Muscle of leg (tissue), 11 donors: ENCODE measurements around the gene COX7A2. TPM values are rescaled to one million over a fixed set of nuclear protein-coding genes. Genes with fewer than 3 reads are reported as not detected.

Experiments used
- DNase-seq: peaks from one replicate; pipeline ENCODE4 v3.0.0; 2013
- H3K27ac ChIP-seq: one replicate; pipeline ENCODE4 v1.5.1; 2013; ENCODE audit warnings: mild to moderate bottlenecking, low read length, control low read depth
- H3K27me3 ChIP-seq: one replicate; pipeline ENCODE4 v1.6.1; 2013; ENCODE audit warnings: low read length; ENCODE audit not compliant: control insufficient read depth, insufficient read depth
- H3K36me3 ChIP-seq: one replicate; pipeline ENCODE4 v1.6.1; 2013; ENCODE audit warnings: low read length; ENCODE audit not compliant: control insufficient read depth, insufficient read depth
- H3K4me1 ChIP-seq: one replicate; pipeline ENCODE4 v1.6.1; 2013; ENCODE audit warnings: low read length; ENCODE audit not compliant: control insufficient read depth, insufficient read depth
- H3K4me3 ChIP-seq: one replicate; pipeline ENCODE4 v1.5.1; 2013; ENCODE audit warnings: low read length, control low read depth
- H3K9me3 ChIP-seq: replicated peaks from 2 replicates; pipeline ENCODE4 v1.6.1; 2013; ENCODE audit warnings: low read depth, low read length; ENCODE audit not compliant: control insufficient read depth
- WGBS: methylation state at CpG from one replicate; pipeline ENCODE4 v1.1.5; 2013; ENCODE audit warnings: missing lambda C conversion rate; ENCODE audit not compliant: insufficient coverage; 5-methylcytosine and 5-hydroxymethylcytosine counted together
- polyA plus RNA-seq, 8 donors: library from polyadenylated mRNA; unstranded; fragments of 120-200 nt; gene quantifications; one replicate each; pipeline versions ENCODE4 v1.2.1 to v1.2.3, GENCODE V29; 2013; ENCODE audit warnings: inconsistent platforms in 1 of 8, low replicate concordance in 1 of 8; ENCODE audit not compliant: insufficient read length in 8 of 8, insufficient read depth in 1 of 8
- total RNA-seq: library from RNA; stranded (reverse); fragments of 120-200 nt; gene quantifications from one replicate; pipeline ENCODE4 v1.2.4, GENCODE V29; 2013

Gene COX7A2
- total and polyA plus RNA-seq, 9 donors: 224 to 380 (median 249) TPM

DNA sequence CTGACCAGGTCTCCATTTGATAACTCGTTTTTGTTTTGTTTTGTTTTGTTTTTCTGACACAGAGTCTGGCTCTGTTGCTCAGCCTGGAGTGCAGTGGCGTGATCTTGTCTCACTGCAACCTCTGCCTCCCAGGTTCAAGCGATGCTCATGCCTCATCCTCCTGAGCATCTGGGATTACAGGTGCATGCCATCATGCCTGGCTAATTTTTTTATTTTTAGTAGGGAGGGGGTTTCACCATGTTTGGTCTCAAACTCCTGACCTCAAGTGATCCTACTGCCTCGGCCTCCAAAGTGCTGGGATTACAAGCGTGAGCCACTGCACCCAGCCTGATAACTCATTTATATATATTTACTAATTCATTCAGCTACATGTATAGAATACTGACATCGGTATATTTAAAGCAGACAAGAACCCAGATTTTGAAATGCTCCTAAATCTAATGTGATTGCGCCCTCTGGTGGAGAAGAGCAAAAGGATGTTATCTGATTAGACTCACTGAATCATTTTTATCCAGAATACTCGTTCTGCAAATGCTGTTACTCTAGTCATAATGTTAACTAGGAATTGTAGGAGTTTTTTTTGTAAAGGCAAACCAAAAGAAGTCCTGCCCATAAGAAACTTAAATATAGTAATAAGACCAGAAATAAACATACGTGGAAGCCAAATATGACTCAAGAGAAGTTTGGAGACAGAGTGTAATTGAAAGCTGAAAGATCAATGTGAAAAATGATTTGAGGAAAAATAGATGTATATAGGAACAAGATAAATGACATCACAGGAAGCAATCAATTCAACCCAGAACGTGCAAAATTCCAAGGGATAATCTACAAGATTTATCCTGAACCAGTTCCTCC, 32.5 kb downstream of the COX7A2 start:
- peak; percentile 89 for DNase-seq
- H3K36me3 ChIP-seq: no peaks in the 10 kb centered on the region
- WGBS: 88% methylated on average over 1 of the region's 10 CpGs
- no peaks in the 10 kb centered on the region for H3K9me3 ChIP-seq
- H3K27ac ChIP-seq: no peak overlapping the region
- peaks cover 27% of the 10 kb centered on the region for H3K27me3 ChIP-seq
- H3K4me3 ChIP-seq: no peak overlapping the region
- H3K4me1 ChIP-seq: peaks cover 28% of the 10 kb centered on the region

DNA sequence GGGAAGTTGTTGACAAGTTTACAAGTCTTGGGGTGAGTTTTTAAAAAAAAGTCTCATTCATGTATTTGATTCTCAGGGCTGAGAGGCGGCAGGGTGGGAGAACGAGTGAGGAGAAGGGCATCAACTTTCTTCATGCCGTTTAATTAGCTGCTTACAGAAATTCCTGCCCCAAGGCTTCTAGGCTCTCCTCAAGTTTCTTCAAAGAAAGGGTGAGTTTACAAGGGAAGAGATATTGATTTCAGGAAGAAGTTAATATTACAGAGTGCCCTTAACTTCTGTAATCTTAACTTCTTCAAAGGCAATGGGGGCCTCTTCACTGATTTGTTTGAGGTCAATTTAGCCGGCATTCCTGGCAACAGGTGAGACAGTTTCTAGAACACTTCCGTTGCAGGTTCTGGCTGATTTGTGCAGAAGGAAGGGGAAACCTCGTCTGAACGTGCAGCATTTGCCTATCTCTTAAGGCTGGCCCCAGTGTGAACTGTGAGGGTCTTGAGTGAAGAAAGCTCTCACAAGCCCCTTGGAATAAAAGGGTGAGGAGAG, 34.3 kb downstream of the COX7A2 start:
- H3K4me1 ChIP-seq: peaks cover 40% of the 10 kb centered on the region
- no peaks in the 10 kb centered on the region for H3K36me3 ChIP-seq
- H3K9me3 ChIP-seq: no peaks in the 10 kb centered on the region
- WGBS: 45% methylated on average over 4 of the region's 7 CpGs
- peaks cover 44% of the 10 kb centered on the region for H3K27me3 ChIP-seq
- no peak for DNase-seq
- H3K4me3 ChIP-seq: no peak overlapping the region
- no peak overlapping the region for H3K27ac ChIP-seq

DNA sequence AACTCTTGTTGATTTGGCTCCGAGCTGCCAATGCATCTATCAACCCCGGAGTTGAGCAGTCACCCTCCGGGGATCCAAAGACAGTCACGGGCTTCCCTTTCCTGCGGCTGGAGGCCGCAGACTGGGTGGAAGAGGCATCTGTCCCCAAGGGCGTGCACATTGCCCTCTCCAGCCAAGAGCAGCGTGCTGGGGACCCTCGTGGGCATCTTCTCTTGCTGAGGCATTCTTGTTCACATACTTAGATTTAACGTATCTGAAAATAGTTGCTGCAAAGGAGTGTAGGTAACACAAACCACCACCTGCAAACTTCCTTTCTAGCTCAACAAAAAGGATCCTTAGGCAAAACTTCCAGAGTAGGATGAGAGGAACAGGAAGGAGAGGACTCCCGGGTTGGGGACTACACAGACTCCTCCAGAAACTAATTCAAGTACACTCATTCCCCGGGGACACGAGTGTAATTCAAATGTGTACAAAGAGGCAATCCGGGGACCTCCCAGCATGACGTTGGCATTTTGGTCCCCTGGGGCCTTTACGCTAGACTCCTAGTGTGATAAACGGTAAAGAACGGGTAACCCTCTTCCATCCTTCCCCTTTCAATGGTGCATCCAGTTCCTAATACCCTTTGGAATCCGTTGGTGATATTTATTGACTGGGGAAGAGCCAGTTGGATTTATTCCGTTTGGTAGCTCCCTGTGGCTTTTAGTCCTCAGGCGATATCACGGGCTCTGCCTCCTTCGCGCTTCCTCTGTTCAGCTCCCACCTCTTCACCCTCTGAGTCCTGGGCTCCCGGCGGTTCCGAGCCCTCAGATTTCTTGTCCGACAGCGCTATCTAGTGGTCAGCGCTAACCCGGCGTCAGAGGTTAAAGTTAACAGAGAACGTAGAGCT, 35.1 kb downstream of the COX7A2 start:
- Histone ChIP-seq H3K4me1 (peaks cover 43% of the 10 kb centered on the region), H3K4me3 (peak overlapping the region; percentile 38), H3K27ac (peak overlapping the region; percentile 80), H3K36me3 (no peaks in the 10 kb centered on the region), H3K9me3 (no peaks in the 10 kb centered on the region), H3K27me3 (peaks cover 44% of the 10 kb centered on the region)
- peak; percentile 94 for DNase-seq
- WGBS: 3% methylated on average over 19 of the region's 33 CpGs

DNA sequence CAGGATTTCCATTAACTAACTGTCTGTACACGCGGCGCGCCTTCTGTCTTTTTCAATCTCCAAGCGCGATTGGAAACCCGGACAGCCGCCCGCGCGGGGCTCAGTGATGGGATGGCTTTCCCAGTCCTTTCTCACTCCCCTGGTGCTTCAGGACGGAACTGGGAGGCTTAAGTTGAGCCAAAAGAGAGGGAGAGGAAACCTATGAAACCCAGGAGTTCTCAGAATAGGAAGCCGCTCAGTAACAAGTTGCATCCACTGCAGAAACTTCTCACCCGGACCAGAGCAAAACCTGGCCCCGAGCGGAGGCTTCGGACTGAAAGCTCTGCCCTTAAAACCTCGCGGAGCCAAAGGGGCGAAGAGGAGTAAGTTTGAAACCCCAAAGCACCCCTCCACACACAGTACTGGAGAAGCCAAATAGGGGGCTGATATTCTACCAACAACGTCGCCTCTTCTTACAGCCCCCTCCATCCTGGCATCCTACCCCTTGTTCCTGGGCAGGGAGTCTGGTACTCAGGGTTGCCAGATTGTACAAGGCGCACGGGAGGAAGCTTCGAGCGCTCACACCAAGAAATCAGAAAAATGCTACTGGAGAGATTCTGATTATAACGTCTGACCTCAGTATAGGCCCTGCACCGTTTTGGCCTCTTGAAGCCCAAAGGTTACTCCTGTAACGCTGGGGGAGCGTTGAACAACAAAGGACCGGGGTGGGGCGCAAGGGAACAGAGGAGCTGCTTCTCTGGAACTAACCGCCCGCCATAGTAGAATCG, 36.8 kb downstream of the COX7A2 start:
- Histone ChIP-seq H3K4me3 (peak overlapping the region; percentile 71), H3K36me3 (no peaks in the 10 kb centered on the region), H3K27ac (peak overlapping the region; percentile 97), H3K9me3 (no peaks in the 10 kb centered on the region), H3K27me3 (peaks cover 54% of the 10 kb centered on the region), H3K4me1 (peaks cover 50% of the 10 kb centered on the region)
- WGBS: 8% methylated on average over 28 of the region's 35 CpGs
- peak; percentile 89 for DNase-seq

DNA sequence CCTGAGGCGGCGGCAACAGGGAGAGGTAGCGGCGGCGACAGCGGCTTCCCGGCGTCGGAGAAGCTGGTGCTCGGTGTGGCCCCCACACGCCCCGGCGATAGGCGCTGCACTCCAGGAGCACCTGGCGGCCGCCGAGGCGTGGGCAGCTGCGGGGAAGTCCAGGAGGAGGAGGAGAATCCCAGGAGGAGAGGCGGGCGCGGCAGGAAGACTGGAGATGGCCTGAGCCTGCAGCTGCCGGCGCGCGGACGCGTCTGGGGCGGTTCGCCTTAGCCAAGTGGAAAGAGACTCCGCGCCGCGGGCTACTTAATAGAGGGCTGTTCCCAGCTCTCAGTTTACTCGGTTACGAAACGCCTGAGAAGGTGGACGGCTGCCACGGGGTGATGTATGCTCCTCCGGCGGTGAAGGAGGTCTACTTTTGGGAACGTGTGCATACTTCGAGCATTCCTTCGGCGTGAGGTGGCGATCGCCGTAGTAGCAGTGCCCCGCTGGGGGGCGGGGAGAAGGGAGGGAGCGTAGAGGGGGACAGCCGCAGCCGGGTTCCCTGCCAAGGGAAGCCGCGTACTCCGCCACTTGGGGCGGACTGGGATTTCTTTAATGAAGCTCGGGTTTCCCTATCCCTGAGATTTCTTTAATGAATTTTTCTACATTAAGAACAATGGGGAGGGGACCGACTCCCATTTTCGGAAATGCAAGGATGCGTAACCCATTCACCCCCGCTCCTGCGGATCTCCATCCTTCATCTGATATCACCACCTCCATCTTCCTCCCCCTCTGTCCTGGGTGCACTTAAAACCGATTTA, 37.6 kb downstream of the COX7A2 start, which contains the start of gene COL12A1:
TSS of gene COL12A1 (minus strand) at position 278 of the 800 bp plus-strand sequence. CDS start 3,261 bp downstream, outside the sequence.
- peak; percentile 99 for DNase-seq
- WGBS: under 1% methylated on average over 57 of the region's 64 CpGs
- H3K4me3 ChIP-seq: peak within 1 kb of the TSS; percentile 71
- H3K27me3 ChIP-seq: peaks cover 55% of the 10 kb centered on the region
- peak within 1 kb of the TSS; percentile 97 for H3K27ac ChIP-seq
- H3K36me3 ChIP-seq: no peaks in the 10 kb centered on the region
- peaks cover 54% of the 10 kb centered on the region for H3K4me1 ChIP-seq
- H3K9me3 ChIP-seq: no peaks in the 10 kb centered on the region

DNA sequence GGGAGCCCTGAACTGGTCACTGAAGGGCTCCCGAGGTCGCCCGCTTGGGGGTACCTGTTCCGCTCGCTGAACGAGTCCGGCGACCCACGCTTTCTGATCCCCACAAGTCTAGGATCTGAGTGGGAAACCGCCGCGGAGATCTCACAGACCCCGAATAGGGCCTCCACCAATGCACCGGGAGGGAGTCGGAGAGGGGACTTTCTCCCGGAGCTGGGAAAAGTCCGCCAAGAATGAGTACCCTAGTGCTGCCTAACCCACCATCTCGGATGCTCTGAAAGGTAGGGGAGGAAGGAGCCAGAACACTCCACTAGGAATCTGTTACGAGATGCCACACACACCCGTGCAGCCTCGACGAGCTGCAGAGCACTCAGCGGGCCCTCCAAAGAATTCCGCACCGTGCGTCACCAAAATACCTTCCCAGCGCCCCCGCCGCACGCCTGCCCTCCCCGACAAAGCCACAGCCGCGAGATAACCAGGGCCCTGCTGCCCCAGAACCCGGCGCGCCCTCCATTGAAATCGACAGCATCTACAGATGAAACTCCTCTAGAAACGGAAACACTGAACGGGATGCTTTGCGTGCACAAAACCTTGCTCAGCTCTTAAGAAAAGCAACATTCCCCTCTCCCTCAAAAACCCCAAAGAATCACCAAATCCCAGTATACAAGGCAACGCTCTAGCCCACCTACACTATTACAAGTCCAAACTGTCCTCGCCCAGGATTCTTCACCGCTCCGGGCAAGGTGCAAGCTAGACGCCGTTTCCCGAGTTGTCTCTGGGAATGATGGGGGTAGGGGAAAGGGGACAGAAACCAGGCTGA, 38.4 kb downstream of the COX7A2 start:
- under 1% methylated on average over 40 of the region's 47 CpGs for WGBS
- H3K9me3 ChIP-seq: no peaks in the 10 kb centered on the region
- no peaks in the 10 kb centered on the region for H3K36me3 ChIP-seq
- DNase-seq: peak; percentile 70
- peak overlapping the region; percentile 71 for H3K4me3 ChIP-seq
- peaks cover 54% of the 10 kb centered on the region for H3K4me1 ChIP-seq
- peak overlapping the region; percentile 97 for H3K27ac ChIP-seq
- H3K27me3 ChIP-seq: peaks cover 56% of the 10 kb centered on the region

DNA sequence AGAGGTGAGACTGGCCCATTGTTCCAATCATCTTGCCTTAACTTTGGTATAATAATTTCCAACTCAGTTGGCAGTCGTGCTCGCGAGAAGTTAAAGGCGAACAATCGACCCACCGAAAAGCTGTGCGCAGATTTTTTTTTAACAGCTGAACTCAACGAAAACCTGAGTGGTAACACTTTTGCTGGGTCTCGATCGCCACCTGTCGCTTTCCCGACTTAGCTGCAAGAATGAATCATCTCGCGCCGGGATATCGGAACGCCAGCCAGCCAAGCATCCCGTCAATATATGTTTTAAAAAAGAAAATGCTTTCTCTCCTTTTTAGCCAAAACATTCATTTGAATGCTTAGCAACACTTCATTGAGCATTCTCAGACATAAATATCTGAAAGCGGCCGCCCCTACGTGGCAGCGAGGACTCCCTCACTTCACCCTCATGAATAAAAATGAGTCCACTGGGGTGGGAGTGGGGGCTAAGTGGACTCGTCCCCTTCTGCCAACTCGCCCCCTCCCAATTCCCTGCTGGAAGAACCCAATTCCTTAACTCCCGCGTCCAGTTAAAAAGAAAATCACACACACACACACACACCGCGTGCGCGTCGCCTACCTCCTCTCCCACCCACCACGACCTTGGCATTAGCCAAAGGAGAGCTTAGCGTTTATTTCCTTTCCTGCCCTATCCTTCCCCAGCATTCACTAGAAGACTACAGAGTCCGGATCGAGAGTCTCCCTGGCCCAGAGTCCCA, 39.2 kb downstream of the COX7A2 start:
- H3K27ac ChIP-seq: peak overlapping the region; percentile 97
- under 1% methylated on average over 30 of the region's 35 CpGs for WGBS
- H3K4me3 ChIP-seq: peak overlapping the region; percentile 71
- DNase-seq: peak; percentile 98
- H3K27me3 ChIP-seq: peaks cover 58% of the 10 kb centered on the region
- H3K4me1 ChIP-seq: peaks cover 54% of the 10 kb centered on the region
- H3K36me3 ChIP-seq: no peaks in the 10 kb centered on the region
- no peaks in the 10 kb centered on the region for H3K9me3 ChIP-seq

DNA sequence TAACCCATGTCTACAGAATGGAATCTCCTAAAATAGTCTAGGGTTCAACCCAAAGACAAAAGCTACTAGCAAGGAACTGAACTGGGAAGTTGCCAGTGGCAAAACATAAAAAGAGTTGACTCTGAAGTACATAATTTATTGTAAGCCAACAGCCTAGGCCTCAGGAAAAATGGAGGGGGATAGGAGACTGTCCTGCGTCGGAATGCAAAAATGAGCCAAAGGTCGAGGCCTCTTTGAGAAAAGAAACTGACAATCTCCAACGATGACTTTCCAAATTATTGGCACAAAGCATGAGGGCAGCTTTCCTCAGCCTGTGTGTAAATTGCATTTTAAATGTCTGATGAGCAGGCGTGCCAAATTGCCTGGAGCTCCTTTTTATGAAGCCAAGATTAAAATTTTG, 39.9 kb downstream of the COX7A2 start:
- Histone ChIP-seq H3K27ac (peak overlapping the region; percentile 97), H3K27me3 (peaks cover 57% of the 10 kb centered on the region), H3K4me1 (peaks cover 53% of the 10 kb centered on the region), H3K9me3 (no peaks in the 10 kb centered on the region), H3K4me3 (peak overlapping the region; percentile 71), H3K36me3 (no peaks in the 10 kb centered on the region)
- peak; percentile 87 for DNase-seq
- 0% methylated on average over 1 of the region's 5 CpGs for WGBS
